HG02981 (cell line): ENCODE measurements around the gene HAND2.

Experiments
- ATAC-seq: cut with Tn5 transposase; IDR thresholded peaks from one replicate; pipeline ENCODE4 v1.9.1; 2021; ENCODE audit warnings: mild to moderate bottlenecking, moderate library complexity; ENCODE audit not compliant: unreplicated experiment

HAND2 gene

DNA sequence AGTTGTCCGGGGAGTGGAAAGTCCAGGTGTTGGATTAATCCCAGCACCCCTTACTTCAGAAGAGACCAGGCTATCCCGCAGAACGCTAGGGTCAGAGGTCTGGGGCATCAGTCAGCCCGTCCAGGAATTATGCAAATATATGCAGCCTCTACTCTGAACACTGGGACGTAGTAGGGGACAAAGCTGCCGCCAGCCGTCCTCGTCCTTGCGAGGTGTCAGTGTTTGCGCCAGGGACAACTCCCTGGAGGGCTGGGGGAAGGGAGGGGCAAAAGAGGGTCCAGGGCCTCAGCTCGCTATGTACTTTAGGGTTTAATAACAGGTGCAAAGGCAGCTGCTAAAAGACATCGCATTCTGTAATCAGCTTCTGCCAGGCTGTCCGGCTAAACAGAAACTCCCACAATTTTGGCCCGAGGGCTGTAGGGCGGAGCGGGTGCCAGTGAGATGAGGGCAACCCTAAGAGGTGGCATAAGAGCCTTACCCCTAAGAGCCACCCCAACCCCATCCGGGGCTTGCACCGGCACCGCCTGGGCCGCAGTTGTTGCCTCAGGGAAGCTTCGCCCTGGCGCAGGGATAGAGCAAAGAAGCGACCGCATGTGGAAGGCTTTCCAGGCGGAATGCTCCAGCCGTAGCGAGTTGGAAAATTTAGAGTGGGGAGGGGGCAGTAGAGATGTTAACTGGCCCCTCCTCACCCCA, 8.4 kb downstream of the HAND2 start:
- ATAC-seq, result no peak

DNA sequence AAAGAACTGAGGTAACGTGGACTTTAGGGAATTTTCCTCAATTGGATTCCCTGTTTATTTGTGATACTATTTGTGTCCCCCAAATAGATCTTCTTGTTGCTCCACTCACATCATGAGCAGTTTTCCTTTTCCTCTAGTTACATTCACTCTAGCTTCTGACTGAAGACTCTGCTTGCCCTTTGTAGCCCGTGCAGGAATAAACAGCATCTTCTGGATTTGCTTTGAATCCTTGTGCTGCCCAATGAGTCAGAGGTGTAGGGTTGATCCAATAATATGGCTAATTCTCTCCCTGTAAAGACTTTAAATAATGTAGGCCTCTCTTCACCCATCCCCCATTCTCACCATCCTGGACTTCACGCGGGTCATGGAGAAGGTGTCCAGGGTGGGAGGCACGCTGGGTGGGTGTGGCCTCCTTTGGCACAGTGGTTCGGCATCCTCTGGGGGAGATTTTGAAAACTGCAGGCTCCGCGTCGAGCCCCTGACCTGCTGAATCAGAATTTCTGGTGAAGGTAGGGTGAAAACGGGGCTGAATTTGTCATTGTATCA, 9.0 kb downstream of the HAND2 start:
- ATAC-seq, result no peak

DNA sequence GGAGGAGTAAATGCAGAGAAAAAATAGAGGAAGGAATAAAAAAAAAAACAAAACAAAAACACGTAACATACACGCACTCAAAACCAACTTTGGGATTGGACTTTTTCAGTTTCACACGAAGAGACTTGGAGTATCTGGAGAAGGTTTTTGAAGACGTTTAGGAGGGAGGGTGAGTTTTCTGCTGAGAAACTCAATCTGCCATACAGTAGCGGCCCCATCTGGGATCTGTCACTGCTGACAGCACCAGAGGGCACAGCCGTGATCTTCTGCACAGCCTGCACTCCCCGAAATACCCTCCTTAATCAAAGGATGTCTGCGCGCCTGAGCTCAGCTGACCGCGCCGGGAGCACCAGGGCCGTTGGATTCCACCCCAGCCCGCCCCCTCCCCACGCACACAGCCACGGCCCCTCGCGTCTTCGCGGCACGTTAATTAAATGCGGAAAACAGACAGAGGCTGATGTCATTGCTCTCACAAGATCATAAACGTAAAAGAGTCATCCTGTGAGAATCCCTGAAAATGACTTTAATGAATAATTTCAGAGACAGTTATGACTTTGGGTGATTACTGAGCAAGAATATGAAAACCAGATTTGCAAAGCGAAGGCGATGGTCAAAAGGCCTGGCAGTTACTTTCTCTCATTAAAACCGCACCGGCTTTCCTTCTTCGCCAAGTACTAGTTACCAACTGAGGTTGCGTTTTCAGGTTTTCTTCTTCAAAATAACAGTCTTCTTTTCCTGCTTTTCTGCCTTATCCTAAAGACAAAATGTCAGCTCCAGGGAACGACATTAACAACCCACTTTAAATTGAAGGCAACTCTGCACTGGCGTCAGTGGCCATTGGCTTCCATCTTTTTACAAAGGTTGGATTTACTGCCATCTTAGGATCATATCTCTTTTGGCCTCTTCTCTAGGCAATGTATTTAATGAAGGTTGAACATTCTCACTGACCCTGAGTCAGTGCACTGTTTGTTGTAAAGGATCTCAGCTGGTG, 10.6 kb downstream of the HAND2 start:
- ATAC-seq, result no peak

DNA sequence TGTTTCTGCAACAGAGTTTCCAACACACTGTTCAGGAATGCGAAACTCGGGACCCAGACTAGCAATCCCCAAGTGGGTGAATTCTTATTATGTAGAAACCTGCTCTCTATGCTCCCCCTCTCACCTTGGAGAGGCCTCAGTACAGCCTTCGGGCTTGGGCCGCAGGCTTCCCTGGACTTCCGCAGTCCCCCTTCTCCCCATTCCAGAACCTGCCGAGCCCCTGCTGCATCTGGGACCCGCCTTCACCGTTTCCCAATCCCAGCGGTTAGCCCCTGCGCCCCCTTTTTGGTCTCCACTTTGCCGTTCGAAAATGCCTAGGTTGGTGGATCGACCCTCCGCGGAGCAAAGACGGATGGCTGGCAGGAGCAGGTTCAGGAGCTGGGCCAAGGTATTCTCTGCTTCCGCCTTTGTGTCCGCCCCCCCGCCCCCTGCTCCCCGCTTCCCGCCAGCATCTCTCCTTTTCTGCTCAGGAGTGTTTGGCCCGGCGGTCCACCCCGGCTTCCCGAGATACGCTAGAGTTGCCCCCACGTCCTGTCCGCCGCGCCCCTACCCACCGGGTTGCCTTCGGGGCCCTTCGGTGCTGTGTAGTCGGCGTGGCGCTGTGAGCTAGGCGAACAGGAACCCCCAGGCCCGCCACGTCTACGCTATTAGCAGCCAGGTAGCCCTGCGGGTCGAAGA, 11.5 kb downstream of the HAND2 start:
- ATAC-seq, result no peak

DNA sequence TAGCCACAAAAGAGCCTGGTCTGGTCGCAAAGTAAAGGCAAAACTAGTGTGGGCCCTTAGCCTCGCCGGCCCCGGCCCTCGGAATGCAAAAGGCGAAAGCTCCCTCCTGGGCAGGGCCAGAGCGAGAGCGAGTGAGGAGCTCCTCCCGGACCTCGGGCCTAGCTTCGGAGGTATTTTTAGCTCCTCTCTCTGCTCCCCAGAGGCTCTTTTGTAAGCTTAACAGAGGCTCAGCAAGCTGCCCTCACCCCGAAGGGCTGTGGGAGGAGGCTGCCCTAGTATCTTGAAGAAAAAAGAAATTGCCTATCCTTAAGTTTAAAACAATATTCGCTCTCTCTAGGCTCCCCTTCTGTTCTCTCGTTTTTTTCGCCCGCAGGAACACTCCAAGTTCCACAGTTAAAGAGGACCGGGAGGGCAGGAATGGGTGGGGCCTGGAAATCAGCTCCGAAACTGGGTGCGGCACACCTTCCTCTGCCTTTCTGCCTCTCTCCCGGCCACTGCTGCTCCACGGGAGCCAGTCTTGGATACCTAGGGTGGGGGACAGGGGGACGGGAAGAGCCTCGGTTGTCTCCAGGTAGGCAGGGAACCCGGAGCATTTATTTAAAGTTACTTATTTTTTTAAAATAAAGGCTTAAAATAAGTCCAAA, 12.1 kb downstream of the HAND2 start:
- no peak for ATAC-seq

DNA sequence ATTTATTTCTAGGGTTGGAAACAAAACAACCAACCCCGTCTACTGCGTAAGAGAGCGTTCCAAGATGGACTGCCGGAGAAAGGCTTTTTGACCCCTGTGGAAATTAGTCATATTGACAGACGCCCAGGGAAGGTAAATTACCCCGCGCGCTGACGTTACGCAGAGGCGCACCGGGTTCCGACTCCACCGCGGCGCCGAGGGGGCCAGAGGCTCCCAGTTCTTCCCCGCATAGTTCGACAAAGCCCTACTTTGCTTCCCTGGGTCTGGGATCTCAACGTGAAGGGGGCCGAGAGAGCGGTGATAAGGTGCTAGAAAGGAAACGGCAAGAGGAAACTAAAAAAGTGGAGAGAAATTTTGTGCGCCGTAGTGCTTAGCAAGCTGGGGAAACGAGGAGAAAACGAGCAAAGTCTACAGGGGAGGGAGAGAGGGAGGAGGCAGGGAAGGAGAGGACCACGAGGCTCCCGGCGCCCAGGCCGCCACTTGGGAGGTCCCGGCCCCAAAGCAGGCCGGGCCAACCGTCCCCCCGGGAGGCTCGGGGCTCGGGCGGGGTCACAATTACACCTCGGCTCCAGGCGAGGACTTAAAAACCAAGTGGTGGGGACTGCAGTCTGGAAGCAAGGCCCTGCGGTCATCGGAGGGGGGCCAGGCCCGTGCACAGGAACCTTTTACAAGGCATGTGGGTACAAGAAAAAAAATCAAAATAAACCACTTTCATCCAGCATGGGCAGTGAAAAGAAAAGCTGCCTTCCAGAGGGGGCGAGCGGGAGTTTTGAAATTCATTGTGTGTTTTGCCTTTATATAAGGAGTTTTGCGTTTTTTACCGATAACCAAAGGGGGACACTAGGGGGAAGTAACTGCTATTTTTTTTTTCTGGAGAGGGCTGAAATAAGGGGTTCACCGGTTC, 13.2 kb downstream of the HAND2 start:
- no peak for ATAC-seq

DNA sequence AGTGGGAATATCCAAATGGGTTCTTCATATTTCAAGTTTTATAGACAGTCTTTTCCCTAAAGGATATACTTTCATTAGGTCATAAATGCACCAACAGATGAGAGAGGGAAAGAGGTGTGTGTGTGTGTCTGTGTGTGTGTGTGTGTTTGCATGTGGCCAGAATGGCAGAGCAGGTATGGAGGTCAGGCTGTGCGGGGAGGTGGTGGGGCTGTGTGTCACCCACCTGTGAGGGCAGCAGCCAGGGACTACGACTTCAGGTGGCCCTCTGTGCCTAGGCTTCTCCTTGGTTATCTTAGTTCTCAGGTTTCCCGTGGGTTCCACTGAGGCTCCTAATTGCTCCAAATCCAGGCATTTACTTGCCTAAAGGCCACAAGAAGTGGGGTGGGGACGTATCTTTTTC, 14.6 kb downstream of the HAND2 start:
- ATAC-seq, result no peak

DNA sequence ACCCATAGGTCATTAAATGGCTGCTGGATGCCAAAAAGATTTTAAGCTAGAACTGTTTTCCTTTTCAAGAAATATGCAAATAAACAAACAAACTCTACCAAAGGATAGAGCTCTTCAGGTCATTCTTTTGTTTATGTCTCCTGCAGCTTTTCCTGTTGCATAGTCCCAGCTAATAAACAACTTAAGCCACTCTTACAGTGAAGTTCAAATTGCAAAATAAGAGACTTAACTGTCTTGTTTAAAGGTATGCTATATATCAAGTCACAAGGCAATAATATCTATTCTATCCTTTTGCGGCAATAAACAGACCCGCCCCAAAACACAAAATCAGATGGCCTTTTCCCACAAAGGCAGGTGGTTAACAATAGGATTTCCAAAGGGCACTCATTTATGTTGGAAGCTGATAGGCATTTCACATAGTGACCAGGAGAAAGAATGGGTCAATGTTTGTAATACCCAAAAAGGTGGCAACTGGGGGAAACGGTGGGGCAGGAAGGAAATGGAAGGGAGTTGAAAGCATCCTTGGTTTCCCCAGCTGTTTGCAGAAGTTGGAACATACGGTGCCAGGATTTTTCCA, 15.3 kb downstream of the HAND2 start:
- ATAC-seq, result no peak

DNA sequence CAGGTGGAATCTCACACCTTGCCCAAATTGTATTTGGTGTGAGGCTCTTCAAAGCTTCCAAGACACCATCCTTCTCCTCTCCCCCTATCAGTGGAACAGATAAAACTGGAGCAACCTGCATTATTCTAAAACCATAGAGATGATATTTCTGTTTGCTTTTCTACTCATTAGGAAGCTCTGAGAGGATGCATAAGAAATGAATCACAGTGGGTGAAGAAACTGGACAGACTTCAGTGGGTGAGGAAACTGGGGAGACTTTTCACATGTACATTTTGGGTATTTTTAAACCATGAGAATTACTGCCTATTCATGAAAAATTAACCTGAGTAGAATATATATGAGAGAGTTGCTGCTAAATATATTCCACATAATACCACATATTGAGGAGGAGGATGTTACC, 16.4 kb downstream of the HAND2 start:
- no peak for ATAC-seq

DNA sequence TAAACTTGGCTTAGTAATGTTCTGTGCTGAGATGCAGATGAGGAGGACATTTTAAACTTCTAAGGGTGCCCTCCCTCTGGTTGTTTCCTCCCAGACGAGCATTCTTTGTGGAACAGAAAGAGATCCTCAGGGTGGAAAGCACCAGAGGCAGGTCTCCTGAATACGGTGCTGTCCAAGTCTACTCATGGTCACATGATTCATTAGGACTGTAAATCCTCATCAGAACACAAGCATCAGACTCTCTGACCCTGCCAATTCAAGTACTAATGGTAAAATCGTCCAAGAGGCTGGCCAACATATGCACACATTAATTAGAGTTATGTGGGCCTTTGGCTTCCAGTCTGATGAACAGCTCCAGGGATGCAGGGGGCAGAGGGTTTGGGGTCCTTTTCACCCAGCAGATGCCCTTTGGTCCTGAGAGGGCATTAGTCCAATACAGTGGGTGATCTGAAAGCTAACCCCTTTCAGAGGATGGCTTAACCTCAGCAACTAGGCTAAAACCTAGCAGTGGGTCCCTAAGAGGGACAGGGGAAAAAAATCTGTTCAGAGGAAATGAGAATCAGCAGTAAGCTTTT, 18.2 kb downstream of the HAND2 start:
- no peak for ATAC-seq

DNA sequence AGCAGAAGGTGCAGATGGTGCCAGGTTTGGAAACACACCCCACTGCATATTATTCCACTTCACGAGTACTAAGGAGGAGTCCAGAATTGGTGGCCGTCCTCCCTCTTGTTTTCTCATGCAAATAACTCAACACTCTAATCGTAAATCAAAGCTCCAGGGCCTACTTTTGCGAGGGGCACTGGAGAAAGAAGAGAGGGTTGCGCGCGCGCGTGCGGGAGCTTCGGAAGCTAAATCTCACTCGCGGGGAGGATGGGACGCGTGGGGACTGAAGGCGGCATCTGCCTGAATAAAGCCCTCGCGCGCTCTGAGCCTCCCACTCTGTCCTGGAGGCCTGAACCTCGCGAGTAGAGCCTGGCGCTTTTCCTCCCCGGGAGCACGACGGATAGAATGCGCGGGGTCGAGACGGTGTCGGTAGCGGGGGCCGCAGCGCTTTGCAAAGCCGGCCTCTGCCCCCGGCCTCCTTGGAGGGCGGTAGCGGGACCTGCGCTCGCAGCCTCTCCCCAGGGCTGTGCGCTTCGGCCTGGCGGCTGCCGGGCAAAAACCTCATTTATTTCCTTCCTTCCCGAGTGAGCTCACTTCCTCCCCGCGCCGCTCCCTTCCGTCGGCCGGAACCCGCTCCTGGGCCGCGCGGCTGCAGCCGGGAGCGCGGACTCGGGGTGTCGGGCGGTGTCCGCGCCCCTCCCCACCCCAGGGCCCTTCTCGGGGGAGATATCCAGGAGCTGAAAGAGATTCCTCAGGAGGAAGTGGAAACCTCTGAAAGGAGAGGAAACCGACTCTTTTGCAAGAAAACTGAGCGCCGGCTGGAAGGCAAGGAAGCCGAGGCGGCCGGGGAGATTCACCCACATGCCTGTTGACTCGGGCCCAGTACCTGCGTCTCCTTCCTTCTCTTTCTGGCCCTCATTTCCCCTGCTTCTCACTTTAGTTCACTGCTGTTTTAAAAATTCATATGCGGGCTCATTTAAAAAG, 20.7 kb downstream of the HAND2 start:
- ATAC-seq, result no peak

DNA sequence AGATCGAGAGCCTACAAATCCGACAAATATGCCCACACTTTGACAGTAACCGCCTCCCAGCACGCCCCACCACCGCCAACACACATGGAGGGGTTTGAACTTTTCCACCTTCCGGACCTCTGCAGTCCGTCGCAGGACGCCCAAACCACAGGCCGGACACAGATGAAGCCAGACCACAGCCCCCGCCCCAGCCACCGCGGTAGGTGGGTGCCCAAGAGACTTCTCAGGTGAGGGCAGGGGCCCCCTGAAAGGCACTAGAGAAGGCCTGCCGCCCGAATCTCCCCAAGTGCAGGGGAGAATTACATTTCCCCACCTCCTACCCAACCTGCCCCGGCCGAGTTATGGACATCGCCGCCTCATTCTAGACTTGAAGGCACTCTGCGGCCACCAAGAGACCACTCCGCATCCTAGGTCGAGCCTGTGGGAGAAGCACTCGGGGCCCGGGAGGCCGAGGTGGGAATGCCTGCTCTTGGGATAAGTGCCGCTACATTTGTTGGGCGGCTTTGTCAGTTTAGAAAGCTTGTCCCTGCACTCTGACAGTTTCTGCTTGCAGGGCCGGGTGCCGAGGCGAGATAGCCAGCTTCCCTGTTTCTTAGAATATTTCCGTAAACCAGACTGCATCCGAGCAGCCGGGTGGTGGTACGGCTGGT, 21.5 kb downstream of the HAND2 start:
- no peak for ATAC-seq

DNA sequence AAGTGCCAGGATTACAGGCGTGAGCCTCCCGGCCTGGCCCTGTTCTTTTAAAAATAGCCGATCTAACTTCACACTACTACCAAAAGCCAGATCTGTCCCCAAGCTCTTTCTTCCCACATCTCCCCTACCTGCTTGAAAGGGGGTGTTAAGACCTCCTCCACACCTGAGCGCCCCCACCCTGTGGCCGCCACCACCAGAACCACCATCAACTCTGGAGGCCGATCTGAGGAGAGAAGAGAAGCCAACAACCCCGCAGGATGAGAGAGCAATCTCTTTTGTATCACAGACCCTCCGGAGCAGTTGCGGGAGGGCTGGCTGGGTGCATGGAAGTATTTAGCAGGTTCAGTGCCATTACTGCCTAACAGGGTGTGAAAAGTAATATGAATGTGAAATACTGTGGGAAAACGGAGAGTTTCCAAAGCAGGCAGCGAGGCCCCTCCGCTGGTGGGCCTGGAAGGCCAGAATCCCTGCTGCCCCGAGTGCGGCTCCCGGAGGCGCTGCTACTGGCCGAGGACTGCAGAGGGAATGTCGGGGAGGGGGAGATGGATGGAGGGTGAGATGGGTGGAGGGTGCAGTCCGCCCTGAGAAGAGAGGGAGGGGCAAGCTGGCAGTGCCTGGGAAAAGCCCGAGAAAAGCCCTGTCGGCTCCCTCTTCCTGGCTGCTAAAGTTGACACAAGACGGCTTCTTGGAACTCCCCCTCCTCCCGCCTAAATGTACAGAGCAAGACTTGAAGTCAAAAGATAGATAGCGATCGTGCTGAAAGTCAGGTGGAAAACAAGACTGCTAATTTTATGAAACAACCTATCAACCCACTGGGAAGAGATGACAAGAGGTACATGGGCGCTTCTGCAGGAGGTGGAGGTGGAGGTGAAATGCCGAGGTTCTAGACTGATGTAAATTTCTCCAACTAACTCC, 22.3 kb downstream of the HAND2 start:
- ATAC-seq, result no peak

DNA sequence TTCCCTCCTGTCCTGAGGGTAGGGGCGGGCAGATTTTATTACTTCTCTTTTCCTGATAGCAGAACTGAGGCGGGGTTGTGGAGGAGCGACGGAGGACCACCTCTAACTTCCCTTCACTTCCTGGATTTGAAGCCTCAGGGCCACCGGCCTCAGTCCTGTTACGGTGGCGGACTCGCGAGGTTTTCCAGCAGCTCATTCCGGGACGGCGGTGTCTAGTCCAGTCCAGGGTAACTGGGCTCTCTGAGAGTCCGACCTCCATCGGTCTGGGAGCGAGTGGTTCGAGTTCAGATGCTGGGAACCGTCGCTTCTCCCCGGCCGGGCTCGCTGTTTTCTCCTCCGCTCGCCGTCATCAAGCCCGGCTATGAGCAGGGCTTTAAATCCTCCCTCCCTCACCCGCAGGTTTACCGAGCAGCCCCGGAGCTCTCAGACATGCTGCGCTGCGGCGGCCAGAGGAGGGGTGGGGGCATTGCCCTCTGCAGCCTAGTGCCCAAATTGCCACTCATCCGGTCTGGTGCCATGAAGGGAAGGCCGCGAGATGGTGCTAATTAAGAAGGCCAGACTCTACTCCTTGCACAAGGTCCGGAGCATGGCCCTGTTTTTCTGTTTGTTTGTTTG, 23.3 kb downstream of the HAND2 start:
- ATAC-seq, result peak; percentile 5

DNA sequence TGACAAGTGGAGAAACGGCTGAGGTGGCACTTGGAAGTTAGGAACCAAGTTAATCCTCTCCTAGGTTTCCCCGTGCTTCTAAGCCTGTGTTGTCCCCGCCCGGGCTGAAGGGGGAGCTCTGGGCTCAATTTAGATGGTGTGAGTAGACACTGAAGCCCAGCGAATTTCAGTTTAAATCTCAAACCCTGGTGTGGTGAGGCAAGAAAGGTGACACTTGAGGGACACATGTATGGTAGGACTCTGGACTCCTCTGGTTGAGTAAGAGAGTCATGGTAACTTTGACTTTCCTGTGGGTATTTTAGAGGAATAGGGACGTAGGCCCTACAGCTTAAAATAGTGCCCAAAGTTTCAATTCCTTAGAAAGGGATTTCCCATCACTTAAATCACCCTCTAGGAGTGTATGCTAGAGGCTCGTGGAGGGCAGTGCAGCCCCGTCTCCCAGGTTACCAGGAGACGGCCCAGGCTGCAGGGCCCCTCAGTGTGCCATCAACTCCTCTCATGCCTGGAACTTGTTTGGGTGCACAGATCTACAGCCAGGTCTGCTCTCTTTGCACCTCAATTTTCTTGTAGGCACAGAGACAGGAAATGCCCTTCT, 24.0 kb downstream of the HAND2 start:
- ATAC-seq, result peak; percentile 71

DNA sequence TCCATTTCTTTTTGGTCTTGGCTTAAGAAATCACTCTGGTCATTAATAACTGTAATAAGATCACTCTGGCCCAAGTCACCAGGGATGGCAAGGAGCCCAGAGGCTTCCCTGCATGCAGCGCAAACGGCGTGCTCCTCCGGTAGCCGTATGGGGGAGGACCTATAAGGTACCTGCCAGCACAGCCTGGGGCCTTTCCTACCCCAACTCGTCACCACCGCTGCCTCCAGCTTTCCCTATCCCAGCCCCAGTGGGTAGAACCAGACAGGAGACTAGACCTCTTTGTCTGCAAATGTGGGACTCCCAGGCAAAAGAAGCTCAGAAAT, 25.9 kb downstream of the HAND2 start:
- no peak for ATAC-seq
